IPS DF 4.7 (cell line): ENCODE results near the gene SH3RF2.
"Not testable (repeated sequence)": the region's sequence is repeated elsewhere in the genome, so short reads cannot be mapped to it uniquely, and the experiment has no call there.

ENCODE experiments used
- DNase-seq: peaks from one replicate; pipeline ENCODE4 v3.0.0-alpha.2; 2013; ENCODE audit warnings: low spot score; ENCODE audit errors: extremely low read depth

Gene SH3RF2

DNA sequence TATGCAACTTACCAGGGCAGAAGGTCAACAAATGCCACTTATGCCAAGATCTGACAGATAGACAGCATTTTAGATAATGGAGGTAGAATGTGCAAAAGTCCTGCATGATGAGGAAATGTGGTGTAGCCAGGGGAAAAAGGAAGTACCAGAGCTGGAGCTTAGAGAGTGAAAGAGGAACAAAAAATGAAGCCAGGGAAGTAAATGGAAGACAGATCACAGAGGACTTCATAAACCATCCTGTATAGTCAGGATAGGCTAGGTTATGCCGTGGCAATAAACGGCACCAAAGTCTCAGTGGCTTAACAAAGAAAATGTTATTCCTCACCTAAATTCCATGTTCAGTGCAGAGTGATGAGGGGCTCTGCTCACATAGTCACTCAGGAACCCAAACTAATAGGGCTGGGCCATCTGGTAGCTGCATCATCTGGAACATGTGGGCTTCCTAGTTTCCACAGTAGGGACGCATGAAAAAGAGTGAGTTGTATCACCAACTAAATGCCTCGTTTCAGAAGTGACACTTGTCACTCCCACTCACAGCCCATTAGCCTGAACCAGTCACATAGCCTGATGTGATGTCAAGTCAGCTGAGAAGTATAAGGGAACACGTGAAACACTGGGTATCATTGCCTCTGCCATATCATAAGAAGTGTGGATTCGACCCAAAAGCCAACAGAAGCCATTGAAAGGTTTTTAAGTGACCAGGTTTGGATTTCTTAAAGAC lies 70.3 kb downstream of the SH3RF2 start:
- no peak for DNase-seq

DNA sequence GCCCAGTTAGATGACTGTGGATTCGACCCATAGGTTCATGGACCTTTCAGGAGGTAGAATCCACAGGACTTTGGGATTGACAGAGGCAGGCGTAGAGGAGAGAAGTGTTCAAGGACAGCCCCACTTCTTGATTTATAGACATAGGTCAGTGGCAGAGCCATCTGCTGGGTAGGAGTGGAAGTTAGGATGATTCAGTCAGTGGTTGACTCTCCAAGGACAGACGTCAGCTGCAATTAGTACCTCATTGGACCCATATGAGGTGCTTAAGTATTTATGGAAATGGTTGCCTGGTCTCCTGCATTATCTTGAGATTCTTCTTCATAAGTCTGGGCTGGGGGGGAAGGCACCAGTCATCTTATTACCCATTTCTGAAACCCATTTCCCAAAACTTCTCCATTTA lies 70.9 kb downstream of the SH3RF2 start:
- no peak for DNase-seq

DNA sequence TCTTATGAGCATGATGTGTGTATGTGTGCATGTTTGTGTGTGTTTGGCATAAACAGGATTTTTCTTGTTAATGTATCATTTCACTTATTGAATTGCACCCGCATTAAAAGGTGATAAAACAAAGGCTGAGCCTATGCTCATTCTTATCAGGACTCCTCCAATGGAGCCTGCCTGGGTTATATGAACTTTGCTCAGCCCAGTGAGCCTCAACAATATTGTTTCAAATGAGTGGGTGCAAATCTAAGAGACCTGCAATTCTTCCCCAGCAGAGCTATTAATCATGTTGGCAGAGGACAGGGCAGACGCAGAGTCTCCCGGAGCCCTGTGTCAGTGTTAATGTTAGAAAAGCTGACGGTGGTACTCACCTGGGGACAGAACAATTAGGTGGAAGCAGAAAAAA lies 71.6 kb downstream of the SH3RF2 start:
- DNase-seq, result no peak

DNA sequence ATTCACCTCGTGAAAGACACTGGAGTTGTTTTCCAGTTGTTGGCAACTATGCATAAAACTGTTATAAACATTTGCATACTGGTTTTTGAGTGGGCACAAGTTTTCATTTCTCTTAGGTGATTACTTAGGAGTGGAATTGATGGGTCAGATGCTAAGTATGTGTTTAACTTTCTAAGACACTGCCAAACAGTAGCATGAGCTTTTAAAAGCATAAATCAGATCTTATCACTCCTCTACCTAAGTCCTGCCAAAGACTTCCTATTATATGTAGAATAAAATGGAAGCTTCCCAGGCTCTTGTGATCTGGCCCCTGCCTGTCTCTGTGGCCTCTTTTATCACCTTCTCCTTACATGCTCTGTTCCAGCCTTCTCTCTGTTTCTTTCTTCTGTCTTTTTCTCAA lies 72.6 kb downstream of the SH3RF2 start:
- no peak for DNase-seq

DNA sequence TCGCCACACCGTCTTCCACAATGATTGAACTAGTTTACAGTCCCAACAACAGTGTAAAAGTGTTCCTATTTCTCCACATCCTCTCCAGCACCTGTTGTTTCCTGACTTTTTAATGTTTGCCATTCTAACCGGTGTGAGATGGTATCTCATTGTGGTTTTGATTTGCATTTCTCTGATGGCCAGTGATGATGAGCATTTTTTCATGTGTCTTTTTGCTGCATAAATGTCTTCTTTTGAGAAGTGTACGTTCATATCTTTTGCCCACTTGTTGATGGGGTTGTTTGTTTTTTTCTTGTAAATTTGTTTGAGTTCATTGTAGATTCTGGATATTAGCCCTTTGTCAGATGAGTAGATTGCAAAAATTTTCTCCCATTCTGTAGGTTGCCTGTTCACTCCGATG lies 74.1 kb downstream of the SH3RF2 start:
- DNase-seq, result not testable (repeated sequence)

DNA sequence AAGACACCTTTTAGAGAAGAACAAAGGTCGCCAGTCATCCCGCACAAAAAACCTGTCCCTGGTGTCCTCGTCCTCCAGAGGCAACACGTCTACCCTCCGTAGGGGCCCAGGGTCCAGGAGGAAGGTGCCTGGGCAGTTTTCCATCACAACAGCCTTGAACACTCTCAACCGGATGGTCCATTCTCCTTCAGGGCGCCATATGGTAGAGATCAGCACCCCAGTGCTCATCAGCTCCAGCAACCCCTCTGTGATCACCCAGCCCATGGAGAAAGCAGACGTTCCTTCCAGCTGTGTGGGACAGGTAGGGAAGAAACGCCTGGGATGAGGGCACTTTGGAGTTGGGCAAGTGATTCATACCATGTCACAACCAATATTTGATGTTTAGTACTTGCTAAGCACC lies 77.4 kb downstream of the SH3RF2 start:
- no peak for DNase-seq

DNA sequence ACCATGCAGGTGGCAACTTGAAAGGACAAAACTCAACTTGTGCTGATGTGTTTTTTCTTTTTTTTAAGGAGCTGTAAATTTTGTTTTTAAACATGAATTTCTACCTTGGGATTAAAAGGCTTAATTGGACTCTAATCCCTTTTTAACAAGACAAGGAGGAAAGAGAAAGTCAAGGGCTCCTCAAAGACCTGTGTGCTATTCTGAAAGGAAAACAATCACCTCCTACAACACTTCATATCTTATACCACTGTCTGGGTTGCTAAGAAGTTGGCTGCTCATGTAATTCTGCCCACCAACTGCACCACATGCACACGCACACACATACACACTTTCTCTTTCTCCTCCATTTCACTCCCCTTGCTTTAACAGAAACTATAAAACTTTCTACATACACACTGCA lies 78.6 kb downstream of the SH3RF2 start:
- no peak for DNase-seq

DNA sequence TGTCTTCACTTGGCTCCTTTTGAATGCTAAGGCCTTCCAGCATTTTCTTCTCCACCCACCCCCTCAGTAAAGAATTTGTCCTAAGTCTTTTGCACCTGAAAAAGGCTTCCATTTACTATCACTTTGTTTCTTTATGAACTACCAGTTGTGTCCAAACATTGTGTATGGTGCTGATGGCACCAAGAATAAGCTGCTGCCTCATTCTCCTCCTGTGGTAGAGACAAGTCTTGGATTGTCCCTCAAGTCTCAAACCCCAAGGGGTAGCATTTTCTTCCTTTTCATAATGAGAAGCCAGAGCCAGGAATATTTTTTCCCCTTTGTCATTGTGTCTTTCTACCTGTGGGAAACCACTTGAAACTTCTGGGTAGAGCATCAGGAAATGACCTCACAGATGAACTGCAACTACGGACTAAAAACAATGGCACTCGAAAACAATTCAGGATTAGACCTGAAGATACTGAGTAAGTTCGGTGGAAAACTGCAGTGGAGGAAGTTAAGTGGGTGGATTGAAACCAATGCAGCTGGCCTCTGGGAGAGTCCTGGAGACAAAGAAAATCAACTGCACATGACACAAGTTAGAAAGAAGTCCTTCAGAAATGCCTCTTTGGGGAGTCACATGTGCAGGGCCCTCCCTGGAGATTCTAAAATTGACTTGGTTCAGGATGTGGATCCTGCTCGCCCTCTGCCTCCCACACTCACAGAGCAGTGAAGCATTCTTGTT lies 80.5 kb downstream of the SH3RF2 start:
- DNase-seq, result no peak

DNA sequence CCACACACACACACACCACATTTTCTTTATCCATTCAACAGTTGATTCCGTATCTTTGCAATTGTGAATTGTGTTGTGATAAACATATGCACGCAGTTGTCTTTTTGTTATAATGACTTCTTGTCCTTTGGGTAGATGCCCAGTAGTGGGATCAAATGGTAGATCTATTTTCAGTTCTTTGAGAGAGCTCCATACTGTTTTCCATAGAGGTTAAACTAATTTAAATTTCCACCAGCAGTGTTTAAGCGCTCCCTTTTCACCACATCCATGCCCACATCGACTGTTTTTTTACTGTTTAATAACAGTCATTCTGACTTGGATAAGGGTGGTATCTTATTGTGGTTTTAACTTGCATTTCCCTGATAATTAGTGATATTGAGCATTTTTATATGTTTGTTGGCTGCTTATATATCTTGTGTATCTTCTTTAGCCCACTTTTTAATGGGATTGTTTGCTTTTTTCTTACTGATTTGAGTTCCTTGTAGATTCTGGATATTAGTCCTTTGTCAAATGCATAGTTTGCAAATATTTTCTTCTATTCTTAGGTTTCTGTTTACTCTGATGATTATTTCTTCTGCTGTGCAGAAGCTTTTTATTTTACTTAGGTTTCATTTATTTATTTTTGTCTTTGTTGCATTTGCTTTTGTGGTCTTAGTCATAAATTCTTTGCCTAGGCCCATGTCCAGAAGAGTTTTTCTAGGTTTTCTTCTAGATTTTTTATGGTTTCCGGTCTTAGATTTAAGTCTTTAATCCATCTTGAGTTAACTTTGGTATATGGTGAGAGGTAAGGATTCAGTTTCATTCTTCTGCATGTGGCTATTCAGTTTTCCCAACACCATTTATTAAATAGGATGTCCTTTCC lies 82.4 kb downstream of the SH3RF2 start:
- no peak for DNase-seq

DNA sequence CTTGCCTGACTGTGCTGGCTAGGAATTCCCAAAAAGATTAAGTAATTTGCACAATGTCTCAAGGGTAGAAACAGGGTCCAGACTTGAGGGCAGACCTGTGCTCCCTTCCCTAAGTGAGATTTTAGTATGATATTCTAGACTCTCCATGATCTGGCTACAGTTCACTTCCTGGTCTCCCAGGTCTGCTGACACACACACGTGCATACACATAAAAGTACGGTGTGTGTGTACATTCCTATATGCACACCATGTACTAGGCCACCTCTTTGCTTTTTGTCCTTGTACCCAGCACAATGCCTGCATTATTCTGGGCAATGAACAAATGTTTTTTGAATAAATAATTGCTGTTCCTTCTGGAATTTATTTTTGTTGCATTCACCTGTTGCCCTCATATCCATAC lies 83.7 kb downstream of the SH3RF2 start:
- DNase-seq, result no peak

DNA sequence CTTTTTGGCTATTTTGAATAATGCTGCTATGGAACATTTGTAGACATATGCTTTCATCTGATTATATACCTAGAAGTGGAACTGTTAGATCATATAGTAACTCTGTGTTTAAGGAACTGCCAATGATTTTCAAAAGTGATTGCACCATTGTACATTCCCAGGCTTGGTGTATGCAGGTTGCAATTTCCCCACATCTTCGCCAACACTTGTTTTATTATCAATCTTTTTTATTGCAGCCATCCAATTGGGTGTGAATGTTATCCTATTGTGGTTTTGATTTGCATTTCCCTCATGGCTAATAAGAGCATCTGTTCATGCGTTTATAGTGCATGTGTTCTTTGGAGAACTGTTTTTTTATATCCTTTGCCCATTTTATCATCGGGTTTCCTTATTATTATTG lies 87.7 kb downstream of the SH3RF2 start:
- no peak for DNase-seq

DNA sequence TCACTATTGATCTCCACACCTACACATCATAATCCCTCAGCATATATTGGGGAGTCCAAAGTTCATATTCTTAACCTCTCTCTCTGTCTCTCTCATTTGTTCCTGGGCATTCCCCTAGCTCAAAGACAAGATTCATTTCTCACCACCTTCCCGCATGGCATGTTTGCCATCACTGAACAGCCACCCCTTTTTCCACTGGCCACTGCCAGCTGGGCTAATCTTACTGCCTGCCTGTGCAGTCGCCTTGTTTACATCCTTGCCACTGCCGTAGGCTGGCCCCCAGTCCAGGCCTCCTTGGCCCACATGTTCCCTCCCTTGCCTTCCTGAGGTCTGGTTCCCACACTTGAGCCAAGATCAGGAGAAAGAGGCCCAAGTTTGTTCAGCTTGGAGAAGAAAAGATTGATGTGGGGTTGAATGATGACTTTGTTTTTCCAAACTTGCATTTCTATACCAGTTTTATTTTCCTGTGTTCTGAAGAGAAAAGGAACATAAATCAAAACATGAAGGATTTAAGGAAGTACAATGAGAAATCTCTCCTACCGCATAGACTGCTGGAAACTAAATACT lies 88.8 kb downstream of the SH3RF2 start:
- DNase-seq, result no peak

DNA sequence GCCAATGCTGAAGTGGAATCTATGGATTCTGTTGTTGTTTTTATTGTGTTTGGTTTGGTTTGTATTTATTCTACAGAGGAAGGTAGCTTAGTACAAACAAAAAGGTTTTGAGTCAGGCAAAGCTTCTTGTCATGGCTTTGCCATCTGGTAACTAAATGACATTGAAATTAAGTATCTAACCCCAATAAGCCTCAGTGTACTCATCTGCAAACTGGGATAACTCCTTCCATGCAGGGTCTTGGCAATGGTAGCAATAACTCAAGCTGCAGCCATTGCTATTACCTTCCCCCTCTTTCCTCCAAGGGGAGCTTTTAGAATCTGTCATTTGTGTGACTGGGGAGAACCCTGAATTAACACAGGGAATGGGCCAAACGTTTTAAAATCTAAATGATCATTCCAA lies 89.3 kb downstream of the SH3RF2 start:
- no peak for DNase-seq

DNA sequence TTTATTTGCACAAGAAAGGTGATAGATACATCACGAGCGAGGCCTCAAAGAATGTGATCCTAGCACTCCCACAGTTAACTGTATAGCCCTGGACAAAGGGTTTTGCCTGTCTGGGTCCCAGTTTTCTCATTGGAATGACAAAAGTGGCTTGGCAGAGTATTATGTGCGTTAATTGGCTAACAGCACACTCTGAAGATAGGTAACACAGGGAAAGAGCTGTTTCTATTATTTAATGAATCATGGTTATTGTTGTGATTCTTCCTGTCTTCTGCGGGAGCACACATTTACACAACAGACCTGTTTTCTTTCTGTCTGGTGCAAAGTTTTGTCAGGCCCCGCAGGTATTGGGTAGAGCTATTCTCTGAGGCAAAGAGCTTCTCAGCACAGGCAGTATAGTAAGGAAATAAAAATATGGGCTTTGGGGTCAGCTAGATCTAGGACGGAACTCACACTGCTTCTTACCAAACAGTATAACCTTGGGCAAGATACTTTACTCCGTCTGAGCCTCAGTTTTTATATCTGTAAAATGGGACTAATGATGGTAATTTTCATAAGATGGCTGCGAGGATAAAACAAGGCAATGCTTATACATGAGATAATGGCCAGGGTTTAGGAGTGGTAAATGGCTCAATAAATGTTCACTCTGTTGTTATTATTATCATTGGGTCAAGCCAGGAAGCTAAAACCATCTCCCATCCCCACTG lies 90.1 kb downstream of the SH3RF2 start:
- no peak for DNase-seq

DNA sequence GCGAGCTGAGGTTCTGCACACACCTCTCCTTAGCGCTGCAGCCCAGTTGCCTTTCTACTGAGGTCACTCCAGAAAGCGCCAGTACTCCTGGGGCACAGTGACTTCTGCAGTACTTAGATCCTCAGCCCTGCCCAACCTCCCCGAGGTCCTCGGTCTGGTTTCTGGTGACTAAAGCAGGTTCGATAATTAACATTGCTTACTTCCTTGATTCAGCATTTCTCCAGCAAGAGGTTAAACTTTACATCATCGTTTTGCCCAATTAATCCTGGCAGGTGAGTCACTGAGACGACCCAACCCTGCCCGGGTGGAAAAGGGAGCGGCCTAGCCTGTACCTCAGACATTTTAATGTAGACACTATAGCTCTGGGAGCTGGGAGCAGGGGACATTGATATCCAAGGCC lies 91.4 kb downstream of the SH3RF2 start:
- DNase-seq, result no peak

DNA sequence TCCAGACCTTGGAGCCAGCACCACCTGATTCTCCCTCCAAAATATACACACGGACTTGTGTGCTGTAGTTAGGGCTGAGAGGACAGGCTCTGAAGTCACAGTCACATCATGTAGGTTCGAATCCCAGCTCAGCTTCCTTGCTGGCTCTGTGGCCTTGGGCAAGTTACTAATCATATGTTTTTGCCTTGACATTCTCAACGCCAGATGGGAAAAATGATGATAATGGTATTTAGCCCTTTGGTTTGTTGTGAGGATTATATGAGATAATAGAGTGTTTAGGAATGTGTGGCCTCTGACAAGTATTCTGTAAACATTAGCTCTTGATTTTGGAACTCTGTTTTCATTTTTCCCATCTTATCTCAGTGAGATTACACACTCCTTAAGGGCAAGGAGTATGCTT lies 96.5 kb downstream of the SH3RF2 start:
- DNase-seq, result no peak

DNA sequence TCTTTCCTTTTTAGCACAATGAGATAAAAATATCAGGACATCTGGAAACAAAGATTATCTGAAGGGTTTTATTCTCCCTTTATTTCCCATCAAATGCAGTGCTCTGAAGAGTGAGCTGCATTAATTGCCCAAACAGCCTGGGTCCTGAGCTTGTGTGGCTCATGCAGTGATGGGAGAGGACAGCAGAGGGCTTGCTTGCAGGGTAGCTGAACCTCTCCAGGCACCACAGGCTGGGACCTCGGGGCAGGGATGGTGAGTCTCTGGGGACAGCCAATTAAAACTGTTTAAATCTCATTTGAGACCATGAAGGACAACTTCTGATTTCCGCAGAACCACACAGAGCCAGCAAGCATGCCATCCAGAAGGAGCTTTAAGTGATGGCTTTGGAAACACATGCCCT lies 97.7 kb downstream of the SH3RF2 start:
- DNase-seq, result no peak

DNA sequence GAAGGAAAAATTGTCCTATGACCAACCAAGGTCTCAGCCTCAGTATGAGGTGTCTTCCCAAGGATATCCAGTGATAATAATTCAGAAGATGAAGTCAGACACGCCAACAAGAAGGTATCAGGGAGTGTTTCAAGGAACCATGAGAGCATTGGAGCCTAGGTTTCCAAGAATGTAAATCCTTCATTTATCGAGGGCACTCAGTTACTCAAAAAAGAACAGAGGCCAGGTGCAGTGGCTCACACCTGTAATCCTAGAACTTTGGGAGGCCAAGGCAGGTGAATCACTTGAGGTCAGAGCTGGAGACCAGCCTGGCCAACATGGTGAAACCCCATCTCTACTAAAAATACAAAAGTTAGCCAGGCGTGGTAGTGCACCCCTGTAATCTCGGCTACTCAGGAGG lies 98.2 kb downstream of the SH3RF2 start:
- DNase-seq, result no peak

DNA sequence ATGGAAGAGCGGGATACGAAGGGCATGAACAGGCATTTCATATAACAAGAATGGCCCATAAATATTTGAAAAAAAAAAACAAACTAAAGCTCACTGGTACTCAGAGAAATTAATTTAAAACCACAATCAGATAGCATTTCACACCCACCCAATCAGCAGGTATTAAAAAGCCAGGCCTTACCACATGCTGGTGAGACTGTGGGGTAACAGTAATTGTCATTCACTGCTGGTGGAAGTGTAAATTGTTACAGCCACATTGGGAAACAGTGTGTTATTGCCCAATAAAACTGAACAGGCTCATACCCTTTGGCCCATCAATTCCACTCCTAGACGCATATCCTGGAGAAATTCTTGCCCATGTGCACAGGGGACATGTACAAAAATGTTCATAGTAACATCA lies 103.0 kb downstream of the SH3RF2 start:
- DNase-seq, result no peak

DNA sequence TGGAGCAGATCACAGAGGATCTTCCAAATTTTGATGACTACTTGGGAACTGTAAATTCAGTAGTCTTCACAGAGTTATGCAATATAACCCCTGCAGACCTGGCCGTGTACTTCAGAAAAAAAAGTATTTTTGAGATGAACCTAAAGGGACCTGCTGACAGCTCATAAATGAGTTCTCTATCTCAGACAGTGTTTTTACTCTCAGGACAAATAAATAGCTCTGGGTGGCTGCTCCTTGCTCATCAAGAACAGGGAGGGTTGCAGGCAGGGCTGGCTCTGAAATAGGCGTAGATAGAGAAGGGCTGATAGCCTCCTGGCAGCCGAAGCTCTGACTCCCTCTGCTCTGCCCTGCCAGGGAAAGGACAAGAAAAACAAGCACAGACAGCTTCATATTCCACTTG lies 104.1 kb downstream of the SH3RF2 start:
- no peak for DNase-seq

DNA sequence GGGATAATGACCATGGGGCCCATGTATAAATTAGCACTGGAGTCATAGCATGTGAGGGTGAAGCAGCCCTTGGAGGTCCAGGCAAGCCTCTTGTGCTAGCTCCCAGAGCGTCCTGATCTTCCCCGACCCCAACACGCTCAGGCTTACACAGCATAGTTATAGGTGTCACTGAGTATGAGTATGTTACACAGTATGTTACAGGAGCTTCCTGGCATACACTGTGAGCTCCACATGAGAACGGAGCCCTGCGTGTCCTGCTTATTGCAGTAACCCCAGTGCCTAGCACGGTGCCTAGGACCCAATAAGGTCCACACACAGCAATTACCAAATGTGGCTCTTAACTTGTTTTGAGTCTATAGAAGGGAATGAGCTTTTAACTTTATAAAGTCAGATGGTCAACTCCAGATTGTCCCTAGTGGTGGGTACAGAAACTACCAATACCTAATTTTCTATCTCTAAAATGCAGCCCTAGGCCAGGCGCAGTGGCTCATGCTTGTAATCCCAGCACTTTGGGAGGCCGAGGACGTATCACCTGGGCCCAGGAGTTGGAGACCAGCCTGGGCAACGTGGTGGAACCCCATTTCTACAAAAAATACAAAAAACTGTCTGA lies 104.9 kb downstream of the SH3RF2 start:
- DNase-seq, result no peak
